ENCODE data around the gene ZDHHC7. TPM values are rescaled to one million over a fixed set of nuclear protein-coding genes. Genes with fewer than 3 reads are reported as not detected.

The ZDHHC7 gene
- total RNA-seq, 3 donors from 2014 or later (not counting 1 experiment from before 2014, with no cell fraction given), result 37.9 to 64.9 (median 45.2) TPM

DNA sequence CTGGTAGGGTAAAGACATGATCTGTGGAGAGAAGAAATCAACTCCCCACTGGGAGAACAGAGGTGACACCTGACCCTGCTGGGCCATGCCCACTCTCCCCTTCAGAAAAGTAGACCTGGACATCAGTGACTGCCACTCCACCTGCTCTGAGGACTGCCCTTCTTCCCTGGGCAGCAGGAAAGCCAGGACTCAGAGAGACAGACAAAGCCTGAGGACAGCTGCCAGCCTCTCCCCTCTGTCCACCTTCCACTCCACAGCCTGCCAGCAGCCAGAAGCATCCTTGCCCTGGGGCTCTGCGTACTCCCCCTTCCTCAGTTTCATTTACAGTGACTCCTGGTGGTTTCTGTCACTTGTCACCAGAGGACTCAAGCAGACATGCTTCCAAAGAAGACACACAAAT lies 24.5 kb downstream of the ZDHHC7 start:
- no peaks in the 10 kb centered on the region for H3K27me3 Mint-ChIP-seq (ENCODE audit: low read depth in 2 of 2)
- intact Hi-C loops (cut with micrococcal nuclease), result no loop called here
- H3K27ac Mint-ChIP-seq, result no peak overlapping the region
- H3K4me3 Mint-ChIP-seq, result no peak overlapping the region
- Histone ChIP-seq H3K9me3 (ENCODE audit: control insufficient read depth, insufficient read depth, low read length) (no peaks in the 10 kb centered on the region), H3K4me3 (ENCODE audit: low read length) (no peak overlapping the region), H3K27ac (ENCODE audit: low read length) (no peak overlapping the region), H3K27me3 (ENCODE audit: control insufficient read depth, insufficient read depth, low read length) (no peaks in the 10 kb centered on the region), H3K4me1 (ENCODE audit: control insufficient read depth, insufficient read depth, low read length) (peaks cover 15% of the 10 kb centered on the region), H3K36me3 (ENCODE audit: control insufficient read depth, insufficient read depth, low read length) (peaks cover 31% of the 10 kb centered on the region)
- TF ChIP-seq, protein P1, sequence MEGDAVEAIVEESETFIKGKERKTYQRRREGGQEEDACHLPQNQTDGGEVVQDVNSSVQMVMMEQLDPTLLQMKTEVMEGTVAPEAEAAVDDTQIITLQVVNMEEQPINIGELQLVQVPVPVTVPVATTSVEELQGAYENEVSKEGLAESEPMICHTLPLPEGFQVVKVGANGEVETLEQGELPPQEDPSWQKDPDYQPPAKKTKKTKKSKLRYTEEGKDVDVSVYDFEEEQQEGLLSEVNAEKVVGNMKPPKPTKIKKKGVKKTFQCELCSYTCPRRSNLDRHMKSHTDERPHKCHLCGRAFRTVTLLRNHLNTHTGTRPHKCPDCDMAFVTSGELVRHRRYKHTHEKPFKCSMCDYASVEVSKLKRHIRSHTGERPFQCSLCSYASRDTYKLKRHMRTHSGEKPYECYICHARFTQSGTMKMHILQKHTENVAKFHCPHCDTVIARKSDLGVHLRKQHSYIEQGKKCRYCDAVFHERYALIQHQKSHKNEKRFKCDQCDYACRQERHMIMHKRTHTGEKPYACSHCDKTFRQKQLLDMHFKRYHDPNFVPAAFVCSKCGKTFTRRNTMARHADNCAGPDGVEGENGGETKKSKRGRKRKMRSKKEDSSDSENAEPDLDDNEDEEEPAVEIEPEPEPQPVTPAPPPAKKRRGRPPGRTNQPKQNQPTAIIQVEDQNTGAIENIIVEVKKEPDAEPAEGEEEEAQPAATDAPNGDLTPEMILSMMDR (IDR thresholded peaks at IDR 0.05), result no peak
- WGBS (ENCODE audit: insufficient coverage), result 100% methylated on average over 1 of the region's 1 CpG
- H3K4me1 Mint-ChIP-seq, result peaks cover 8 to 16% of the 10 kb centered on the region in 2 donors
- no peak for ATAC-seq
- DNase-seq, result no peak
- H3K9me3 Mint-ChIP-seq, result no peaks in the 10 kb centered on the region
- H3K36me3 Mint-ChIP-seq, result no peaks in the 10 kb centered on the region

DNA sequence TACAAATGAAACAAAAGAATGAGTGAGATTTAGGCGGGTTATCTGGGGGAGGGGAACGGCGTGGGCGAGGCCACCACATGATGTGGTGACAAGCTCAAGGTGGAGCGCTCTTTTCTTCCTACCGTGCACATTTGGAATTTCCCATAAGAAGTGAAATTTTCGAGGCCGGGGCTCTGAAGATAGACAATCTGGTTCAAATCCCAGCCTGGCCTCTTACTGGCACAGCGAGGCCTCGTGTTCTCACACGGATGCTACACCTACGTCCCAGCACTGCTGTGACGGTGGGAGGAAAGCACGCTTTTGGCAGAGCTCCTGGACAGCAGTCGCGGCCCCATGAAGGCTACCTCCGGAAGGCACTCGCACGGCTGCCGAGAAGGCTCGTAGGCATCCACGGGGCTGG lies 25.2 kb downstream of the ZDHHC7 start:
- Mint-ChIP-seq H3K4me3 (no peak overlapping the region), H3K4me1 (peaks cover 8 to 16% of the 10 kb centered on the region in 2 donors), H3K9me3 (no peaks in the 10 kb centered on the region), H3K36me3 (no peaks in the 10 kb centered on the region), H3K27ac (no peak overlapping the region), H3K27me3 (ENCODE audit: low read depth in 2 of 2) (no peaks in the 10 kb centered on the region)
- no peak for ATAC-seq
- WGBS (ENCODE audit: insufficient coverage), result 95% methylated on average over 22 of the region's 22 CpGs
- DNase-seq, result peak in 1 of 2 donors; percentile 25
- TF ChIP-seq, protein P1 (IDR thresholded peaks at IDR 0.05), result no peak
- H3K4me3 ChIP-seq (ENCODE audit: low read length), result no peak overlapping the region
- H3K9me3 ChIP-seq (ENCODE audit: control insufficient read depth, insufficient read depth, low read length), result no peaks in the 10 kb centered on the region
- H3K36me3 ChIP-seq (ENCODE audit: control insufficient read depth, insufficient read depth, low read length), result peaks cover 38% of the 10 kb centered on the region
- peaks cover 15% of the 10 kb centered on the region for H3K4me1 ChIP-seq (ENCODE audit: control insufficient read depth, insufficient read depth, low read length)
- intact Hi-C loops (cut with micrococcal nuclease), result no loop called here
- no peaks in the 10 kb centered on the region for H3K27me3 ChIP-seq (ENCODE audit: control insufficient read depth, insufficient read depth, low read length)
- H3K27ac ChIP-seq (ENCODE audit: low read length), result no peak overlapping the region

DNA sequence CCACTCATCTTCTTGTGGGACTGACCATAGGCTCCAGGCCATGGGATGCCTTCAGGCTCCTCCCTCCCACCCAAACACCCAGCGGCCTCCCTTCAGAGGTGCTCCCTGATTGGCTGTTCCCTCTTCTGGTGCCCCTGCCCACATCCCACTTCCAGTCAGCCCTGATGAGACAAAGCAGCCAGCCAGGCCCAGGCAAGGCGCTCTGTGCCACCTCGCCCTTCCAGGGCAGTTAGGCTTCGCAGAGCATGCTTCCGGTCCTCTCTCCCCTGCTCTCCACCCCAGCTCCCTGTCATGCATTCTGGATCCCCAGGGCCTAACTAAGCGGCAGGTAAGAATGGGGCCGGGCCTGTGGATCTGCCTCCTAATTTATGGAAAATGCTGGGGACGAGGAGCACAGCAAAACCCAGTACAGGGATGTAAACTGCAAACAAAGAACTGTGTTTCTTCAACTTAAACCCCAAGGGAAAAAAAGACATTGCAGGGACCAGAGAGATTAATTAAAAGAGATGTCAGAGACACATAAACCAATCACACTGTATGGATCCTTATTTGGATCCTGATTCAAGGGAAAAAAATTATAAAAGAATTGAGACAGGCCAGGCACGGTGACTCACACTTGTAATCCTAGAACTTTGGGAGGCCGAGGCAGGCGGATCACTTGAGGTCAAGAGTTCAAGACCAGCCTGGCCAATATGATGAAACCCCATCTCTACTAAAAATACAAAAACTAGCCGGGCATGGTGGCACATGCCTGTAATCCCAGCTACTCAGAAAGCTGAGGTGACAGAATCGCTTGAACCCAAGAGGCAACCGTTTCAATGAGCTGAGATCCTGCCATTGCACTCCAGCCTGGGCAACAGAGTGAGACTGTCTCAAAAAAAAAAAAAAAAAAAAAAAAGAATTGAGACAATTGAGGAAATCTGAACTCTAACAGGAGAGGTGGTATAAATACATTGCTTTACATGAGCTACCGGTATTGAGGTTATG lies 26.0 kb downstream of the ZDHHC7 start:
- H3K27me3 Mint-ChIP-seq (ENCODE audit: low read depth in 2 of 2), result no peaks in the 10 kb centered on the region
- ATAC-seq, result no peak
- DNase-seq, result no peak
- peak overlapping the region in 1 of 2 donors; percentile 13 for H3K27ac Mint-ChIP-seq
- no peak overlapping the region for H3K4me3 ChIP-seq (ENCODE audit: low read length)
- no peaks in the 10 kb centered on the region for H3K9me3 Mint-ChIP-seq
- H3K36me3 ChIP-seq (ENCODE audit: control insufficient read depth, insufficient read depth, low read length), result peaks cover 40% of the 10 kb centered on the region
- intact Hi-C loops (cut with micrococcal nuclease), result no loop called here
- no peaks in the 10 kb centered on the region for H3K9me3 ChIP-seq (ENCODE audit: control insufficient read depth, insufficient read depth, low read length)
- H3K27me3 ChIP-seq (ENCODE audit: control insufficient read depth, insufficient read depth, low read length), result no peaks in the 10 kb centered on the region
- H3K27ac ChIP-seq (ENCODE audit: low read length), result no peak overlapping the region
- H3K4me3 Mint-ChIP-seq, result no peak overlapping the region
- TF ChIP-seq, protein P1 (IDR thresholded peaks at IDR 0.05), result no peak
- no peaks in the 10 kb centered on the region for H3K36me3 Mint-ChIP-seq
- peaks cover 8 to 16% of the 10 kb centered on the region in 2 donors for H3K4me1 Mint-ChIP-seq
- WGBS (ENCODE audit: insufficient coverage), result 93% methylated on average over 15 of the region's 15 CpGs
- H3K4me1 ChIP-seq (ENCODE audit: control insufficient read depth, insufficient read depth, low read length), result peaks cover 15% of the 10 kb centered on the region
